ENCODE data around the gene FLACC1. TPM values are rescaled to one million over a fixed set of nuclear protein-coding genes. Genes with fewer than 3 reads are reported as not detected.

Gene FLACC1
- total RNA-seq, 1 donor from 2014 or later = 1.2 TPM

GRCh38 chr2:201401815-201402214 lies 44.7 kb upstream of the FLACC1 start:
- no peaks in the 10 kb centered on the region for H3K27me3 Mint-ChIP-seq (ENCODE audit: low read depth)
- no peak overlapping the region for H3K4me3 Mint-ChIP-seq
- H3K9me3 Mint-ChIP-seq = no peaks in the 10 kb centered on the region
- H3K27ac Mint-ChIP-seq = peak overlapping the region; percentile 32
- H3K36me3 Mint-ChIP-seq = peaks cover 16% of the 10 kb centered on the region
- DNase-seq (ENCODE audit: low spot score in 2 of 2, unreplicated experiment in 2 of 2) = no peak
- H3K4me1 Mint-ChIP-seq = peaks cover 61% of the 10 kb centered on the region
- TF ChIP-seq, protein P1, sequence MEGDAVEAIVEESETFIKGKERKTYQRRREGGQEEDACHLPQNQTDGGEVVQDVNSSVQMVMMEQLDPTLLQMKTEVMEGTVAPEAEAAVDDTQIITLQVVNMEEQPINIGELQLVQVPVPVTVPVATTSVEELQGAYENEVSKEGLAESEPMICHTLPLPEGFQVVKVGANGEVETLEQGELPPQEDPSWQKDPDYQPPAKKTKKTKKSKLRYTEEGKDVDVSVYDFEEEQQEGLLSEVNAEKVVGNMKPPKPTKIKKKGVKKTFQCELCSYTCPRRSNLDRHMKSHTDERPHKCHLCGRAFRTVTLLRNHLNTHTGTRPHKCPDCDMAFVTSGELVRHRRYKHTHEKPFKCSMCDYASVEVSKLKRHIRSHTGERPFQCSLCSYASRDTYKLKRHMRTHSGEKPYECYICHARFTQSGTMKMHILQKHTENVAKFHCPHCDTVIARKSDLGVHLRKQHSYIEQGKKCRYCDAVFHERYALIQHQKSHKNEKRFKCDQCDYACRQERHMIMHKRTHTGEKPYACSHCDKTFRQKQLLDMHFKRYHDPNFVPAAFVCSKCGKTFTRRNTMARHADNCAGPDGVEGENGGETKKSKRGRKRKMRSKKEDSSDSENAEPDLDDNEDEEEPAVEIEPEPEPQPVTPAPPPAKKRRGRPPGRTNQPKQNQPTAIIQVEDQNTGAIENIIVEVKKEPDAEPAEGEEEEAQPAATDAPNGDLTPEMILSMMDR (IDR thresholded peaks at IDR 0.05; ENCODE audit: unreplicated experiment) = no peak

DNA sequence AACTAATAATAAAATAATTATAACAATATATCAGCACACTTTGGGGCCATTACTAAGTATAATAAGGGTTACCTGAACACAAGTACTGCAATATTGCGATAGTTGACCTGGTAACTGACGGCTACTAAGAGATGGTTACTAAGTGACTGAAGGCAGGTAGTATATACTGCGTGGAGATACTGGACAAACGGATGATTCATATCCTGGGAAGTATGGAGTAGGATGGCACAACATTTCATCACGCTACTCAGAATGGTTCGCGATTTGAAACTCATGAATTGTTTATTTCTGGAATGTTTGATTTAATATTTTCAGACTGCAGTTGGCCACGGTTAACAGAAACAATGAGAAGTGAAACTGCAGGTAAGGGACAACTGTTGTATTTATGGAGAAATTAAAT lies 39.5 kb upstream of the FLACC1 start:
- peaks cover 10% of the 10 kb centered on the region for H3K4me1 Mint-ChIP-seq

GRCh38 chr2:201383136-201383535 lies 26.0 kb upstream of the FLACC1 start:
- no peak overlapping the region for H3K4me3 Mint-ChIP-seq
- TF ChIP-seq, protein P1 (IDR thresholded peaks at IDR 0.05; ENCODE audit: unreplicated experiment) = no peak
- H3K27ac Mint-ChIP-seq = no peak overlapping the region
- H3K36me3 Mint-ChIP-seq = peaks cover 60% of the 10 kb centered on the region
- H3K27me3 Mint-ChIP-seq (ENCODE audit: low read depth) = no peaks in the 10 kb centered on the region
- H3K9me3 Mint-ChIP-seq = peaks cover 17% of the 10 kb centered on the region
- H3K4me1 Mint-ChIP-seq = peaks cover 8% of the 10 kb centered on the region
- no peak for DNase-seq (ENCODE audit: low spot score in 2 of 2, unreplicated experiment in 2 of 2)

More for the DNA sequence above, 39.5 kb upstream of the FLACC1 start:
- no peak for DNase-seq (ENCODE audit: low spot score in 2 of 2, unreplicated experiment in 2 of 2)
- H3K9me3 Mint-ChIP-seq = no peaks in the 10 kb centered on the region
- H3K27me3 Mint-ChIP-seq (ENCODE audit: low read depth) = no peaks in the 10 kb centered on the region
- no peak overlapping the region for H3K27ac Mint-ChIP-seq
- peaks cover 42% of the 10 kb centered on the region for H3K36me3 Mint-ChIP-seq
- TF ChIP-seq, protein P1 (IDR thresholded peaks at IDR 0.05; ENCODE audit: unreplicated experiment) = no peak
- no peak overlapping the region for H3K4me3 Mint-ChIP-seq

DNA sequence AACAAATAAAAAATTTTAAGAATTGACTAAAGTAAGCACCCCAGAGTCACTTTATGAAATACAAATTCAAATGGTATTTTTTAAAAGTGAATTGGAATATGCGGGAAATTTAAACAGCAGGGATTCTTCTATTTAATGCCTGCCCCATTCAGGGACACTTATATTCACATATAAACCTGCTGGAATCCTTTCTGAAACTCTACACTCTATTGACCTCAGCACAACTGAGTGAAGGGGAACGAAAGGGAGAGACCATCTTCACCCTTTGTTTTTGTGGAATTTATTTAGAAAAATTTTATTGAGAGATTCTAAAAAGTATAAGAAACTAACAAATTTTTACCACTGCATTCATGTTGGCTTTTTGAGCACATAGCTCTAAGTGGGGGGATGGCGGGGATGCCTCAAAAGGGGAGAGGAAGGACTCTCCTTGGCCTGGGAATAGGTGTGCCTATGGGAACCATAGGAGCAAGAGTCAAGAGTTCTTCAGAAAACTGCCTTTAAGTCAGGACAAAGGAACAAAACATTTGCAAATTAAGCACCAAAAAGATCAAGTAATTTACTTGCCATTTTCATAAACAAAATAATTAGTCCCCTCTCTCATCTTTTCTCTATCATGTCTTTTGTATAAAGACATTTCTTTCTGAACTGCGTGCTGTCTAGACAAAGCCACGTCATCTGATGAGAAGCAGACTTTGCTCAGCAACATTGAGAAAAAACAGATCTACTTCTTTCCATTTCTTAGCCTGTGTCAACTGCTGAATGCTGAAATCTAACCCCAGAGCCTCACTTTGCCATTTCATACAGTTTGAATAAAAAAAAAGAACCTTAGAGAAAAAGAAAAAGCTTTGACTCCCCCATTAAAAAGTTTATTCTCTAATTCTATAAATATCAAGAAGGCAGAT lies 21.6 kb upstream of the FLACC1 start:
- Mint-ChIP-seq H3K27ac (peak overlapping the region; percentile 82), H3K36me3 (peaks cover 57% of the 10 kb centered on the region), H3K4me3 (no peak overlapping the region), H3K9me3 (peaks cover 22% of the 10 kb centered on the region), H3K27me3 (ENCODE audit: low read depth) (no peaks in the 10 kb centered on the region), H3K4me1 (peaks cover 12% of the 10 kb centered on the region)
- DNase-seq (ENCODE audit: low spot score in 2 of 2, unreplicated experiment in 2 of 2) = no peak
- TF ChIP-seq, protein P1 (IDR thresholded peaks at IDR 0.05; ENCODE audit: unreplicated experiment) = no peak

- Mint-ChIP-seq H3K9me3 (peaks cover 27% of the 10 kb centered on the region), H3K36me3 (peaks cover 59% of the 10 kb centered on the region), H3K27ac (no peak overlapping the region), H3K4me3 (no peak overlapping the region), H3K27me3 (ENCODE audit: low read depth) (no peaks in the 10 kb centered on the region), H3K4me1 (peaks cover 12% of the 10 kb centered on the region)
- TF ChIP-seq, protein P1 (IDR thresholded peaks at IDR 0.05; ENCODE audit: unreplicated experiment) = no peak
- DNase-seq (ENCODE audit: low spot score in 2 of 2, unreplicated experiment in 2 of 2) = no peak
Measured at GRCh38 chr2:201377218-201377617, 20.1 kb upstream of the FLACC1 start.
